ENCODE results near the gene ARNT2.

DNA sequence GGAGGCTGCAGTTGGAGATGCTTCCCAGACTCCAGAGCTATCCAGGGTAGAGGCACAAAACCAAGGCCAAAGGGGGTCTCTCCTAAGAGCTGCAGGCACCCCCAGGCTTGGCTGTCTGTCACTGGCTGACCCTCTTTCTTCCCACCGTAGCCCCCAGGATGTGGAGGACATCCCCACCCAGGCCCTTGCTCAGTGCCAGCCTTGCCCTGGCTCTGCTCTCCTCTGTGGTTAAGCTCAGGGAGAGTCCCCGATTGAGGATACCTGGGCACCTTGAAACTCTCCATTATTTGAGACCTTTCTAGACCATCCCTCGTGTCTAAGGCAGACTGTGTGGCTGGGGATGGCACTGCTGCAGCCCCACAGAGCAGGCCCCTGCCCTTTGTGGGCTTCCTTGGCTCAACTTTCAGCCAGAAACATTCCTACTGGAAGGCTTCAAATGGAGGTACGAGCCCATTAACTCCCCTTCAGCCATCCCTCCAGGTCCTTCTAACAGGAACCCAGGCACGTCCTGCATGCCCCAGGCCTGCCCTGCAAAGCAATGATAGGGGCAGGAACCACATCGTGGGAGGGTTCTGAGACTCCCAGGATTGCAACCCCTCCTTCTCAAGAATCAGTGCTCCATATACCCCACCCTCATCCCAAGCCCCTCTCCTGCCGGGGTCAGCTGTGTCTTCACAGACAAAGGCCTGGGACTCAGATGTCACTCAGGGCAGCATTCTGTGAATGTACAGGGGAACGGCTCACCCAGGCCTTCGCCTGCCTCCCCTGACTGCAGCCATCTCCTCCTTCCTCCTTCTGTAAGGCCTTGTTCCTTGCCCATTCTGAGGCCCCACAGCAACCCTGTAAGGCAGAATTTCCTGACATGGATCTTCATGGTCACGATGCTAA is 188.0 kb downstream of the ARNT2 start:
- TF ChIP-seq POLR2A (IDR thresholded peaks at IDR 0.05): no peak
- TF ChIP-seq, protein P1, sequence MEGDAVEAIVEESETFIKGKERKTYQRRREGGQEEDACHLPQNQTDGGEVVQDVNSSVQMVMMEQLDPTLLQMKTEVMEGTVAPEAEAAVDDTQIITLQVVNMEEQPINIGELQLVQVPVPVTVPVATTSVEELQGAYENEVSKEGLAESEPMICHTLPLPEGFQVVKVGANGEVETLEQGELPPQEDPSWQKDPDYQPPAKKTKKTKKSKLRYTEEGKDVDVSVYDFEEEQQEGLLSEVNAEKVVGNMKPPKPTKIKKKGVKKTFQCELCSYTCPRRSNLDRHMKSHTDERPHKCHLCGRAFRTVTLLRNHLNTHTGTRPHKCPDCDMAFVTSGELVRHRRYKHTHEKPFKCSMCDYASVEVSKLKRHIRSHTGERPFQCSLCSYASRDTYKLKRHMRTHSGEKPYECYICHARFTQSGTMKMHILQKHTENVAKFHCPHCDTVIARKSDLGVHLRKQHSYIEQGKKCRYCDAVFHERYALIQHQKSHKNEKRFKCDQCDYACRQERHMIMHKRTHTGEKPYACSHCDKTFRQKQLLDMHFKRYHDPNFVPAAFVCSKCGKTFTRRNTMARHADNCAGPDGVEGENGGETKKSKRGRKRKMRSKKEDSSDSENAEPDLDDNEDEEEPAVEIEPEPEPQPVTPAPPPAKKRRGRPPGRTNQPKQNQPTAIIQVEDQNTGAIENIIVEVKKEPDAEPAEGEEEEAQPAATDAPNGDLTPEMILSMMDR (IDR thresholded peaks at IDR 0.05): no peak
